PC-9 (cell line): Measurements from ENCODE around the gene RIN1. TPM values are rescaled to one million over a fixed set of nuclear protein-coding genes. Genes with fewer than 3 reads are reported as not detected.

ENCODE experiments used
- BruUV-seq: library from RNA; stranded (reverse); fragments of 400-500 nt; replicated peaks from 2 replicates; lab custom pipeline; 2021; lab: Mats Ljungman, UMichigan
- CTCF ChIA-PET: fragments of 300-600 bp; sonication (Branson Sonifier 250); formaldehyde crosslinking; loops from one replicate; lab custom pipeline; 2022; ENCODE audit warnings: antibody characterized with exemption; lab: Charles Lee
- POLR2A ChIA-PET: fragments of 300-600 bp; sonication (Branson Sonifier 250); formaldehyde crosslinking; loops from one replicate; lab custom pipeline; 2022; ENCODE audit warnings: antibody characterized with exemption; ENCODE audit not compliant: unreplicated experiment; lab: Charles Lee
- DNase-seq, 2 experiments: peaks; one replicate each; pipeline versions ENCODE4 v3.0.0 to v3.0.0-alpha.2; 2015 to 2022; ENCODE audit warnings: mixed read lengths in 1 of 2
- H2AFZ ChIP-seq: fragments of 200-600 bp; sonication (generic); 2 replicates; pipeline ENCODE4 v1.8.1; 2017; ENCODE audit warnings: antibody characterized with exemption
- H3F3A ChIP-seq: fragments of 200-600 bp; sonication (generic); 2 replicates; pipeline ENCODE4 v1.8.1; 2017; ENCODE audit warnings: antibody characterized with exemption, mild to moderate bottlenecking, low read depth; ENCODE audit not compliant: insufficient read depth
- H3K27ac ChIP-seq: fragments of 200-600 bp; sonication (generic); 2 replicates; pipeline ENCODE4 v1.6.1; 2016; ENCODE audit warnings: mixed run types
- H3K27me3 ChIP-seq: fragments of 200-600 bp; sonication (generic); 2 replicates; pipeline ENCODE4 v1.6.1; 2016; ENCODE audit warnings: low read depth, mixed run types; ENCODE audit not compliant: insufficient read depth
- H3K36me3 ChIP-seq: fragments of 200-600 bp; sonication (generic); 2 replicates; pipeline ENCODE4 v1.6.1; 2016; ENCODE audit warnings: low read depth, mixed run types
- H3K4me1 ChIP-seq: fragments of 200-600 bp; sonication (generic); replicated peaks from 2 replicates; pipeline ENCODE4 v1.6.1; 2016; ENCODE audit warnings: mixed run types; ENCODE audit not compliant: insufficient read depth
- H3K4me2 ChIP-seq: fragments of 200-600 bp; sonication (generic); 2 replicates; pipeline ENCODE4 v1.6.1; 2017; ENCODE audit warnings: mixed run types
- H3K4me3 ChIP-seq: fragments of 200-600 bp; sonication (generic); 2 replicates; pipeline ENCODE4 v1.6.1; 2016; ENCODE audit warnings: mixed run types
- H3K79me2 ChIP-seq: fragments of 200-600 bp; sonication (generic); 2 replicates; pipeline ENCODE4 v1.6.1; 2017; ENCODE audit warnings: low read depth, mixed run types
- H3K9me2 ChIP-seq: fragments of 200-600 bp; sonication (generic); 2 replicates; pipeline ENCODE4 v1.8.1; 2017; ENCODE audit warnings: mild to moderate bottlenecking; ENCODE audit not compliant: insufficient read depth
- H3K9me3 ChIP-seq: fragments of 200-600 bp; sonication (generic); 2 replicates; pipeline ENCODE4 v1.8.1; 2016; ENCODE audit warnings: low read depth; ENCODE audit not compliant: insufficient read depth
- H4K20me1 ChIP-seq: fragments of 200-600 bp; sonication (generic); 2 replicates; pipeline ENCODE4 v1.8.1; 2017; ENCODE audit not compliant: insufficient read depth
- CTCF ChIP-seq: fragments of 200-600 bp; sonication (generic); conservative IDR thresholded peaks from 2 replicates; pipeline ENCODE4 v1.6.1; 2017; ENCODE audit warnings: mixed run types, antibody characterized with exemption, mild to moderate bottlenecking, moderate library complexity
- EZH2 ChIP-seq: fragments of 200-600 bp; sonication (generic); IDR thresholded peaks from 2 replicates; pipeline ENCODE4 v1.8.0; 2017; ENCODE audit warnings: antibody characterized with exemption, low read depth
- intact Hi-C: fragments of 100-400 bp; cut with micrococcal nuclease; formaldehyde crosslinking; loops from one replicate; pipeline ENCODE4 v1.10.0; 2022; ENCODE audit not compliant: unreplicated experiment
- total RNA-seq: library from RNA; stranded (reverse); gene quantifications from 2 replicates; pipeline ENCODE4 v1.2.3, GENCODE V29; 2021

RIN1 gene
- total RNA-seq, 1 experiment from 2014 or later = 15.5 TPM

- Histone ChIP-seq H2AFZ (peak overlapping the region; percentile 74), H3K27ac (peak overlapping the region; percentile 65), H3K4me3 (peak overlapping the region; percentile 79), H3K9me2 (no peaks in the 10 kb centered on the region), H3K79me2 (peaks cover 8% of the 10 kb centered on the region; the same call in 1 of the 2 replicates), H3K9me3 (no peaks in the 10 kb centered on the region), H3K4me1 (peaks cover 16% of the 10 kb centered on the region), H3K36me3 (no peaks in the 10 kb centered on the region), H4K20me1 (peaks cover 8% of the 10 kb centered on the region), H3K4me2 (peak overlapping the region; percentile 82), H3F3A (peaks cover 17% of the 10 kb centered on the region; the same call in 1 of the 2 replicates), H3K27me3 (no peaks in the 10 kb centered on the region)
- ChIA-PET POLR2A (interaction anchor here (0.6 to 2.0 kb wide), 5 partner anchors 11 to 720 kb away, joined by 3 to 46 read pairs (median 5); no protein-coding TSS in a partner anchor), CTCF (interaction anchor here (0.6 to 2.8 kb wide), 7 partner anchors 10 to 118 kb away, joined by 3 to 30 read pairs (median 3); partner anchors contain the start of genes MRPL11 and YIF1A)
- TF ChIP-seq CTCF (no peak), EZH2 (no peak)
- peak; percentile 49 to 63 for DNase-seq
- intact Hi-C loops = loop anchor here (1.0 to 2.0 kb wide), 3 partner anchors 23 to 113 kb away; partner anchors contain the start of gene YIF1A
- BruUV-seq = no TSS peak
Observed at GRCh38 chr11:66335531-66336233, 552 bp downstream of the RIN1 start.

- Histone ChIP-seq H3K4me3 (peak overlapping the region; percentile 79), H3K9me3 (no peaks in the 10 kb centered on the region), H3K79me2 (peaks cover 8% of the 10 kb centered on the region; the same call in 1 of the 2 replicates), H3K27me3 (no peaks in the 10 kb centered on the region), H3K27ac (no peak overlapping the region), H3K9me2 (no peaks in the 10 kb centered on the region), H3K4me2 (peak overlapping the region; percentile 82), H3F3A (peaks cover 26% of the 10 kb centered on the region; the same call in 1 of the 2 replicates), H2AFZ (no peak overlapping the region), H3K4me1 (peaks cover 16% of the 10 kb centered on the region), H3K36me3 (no peaks in the 10 kb centered on the region), H4K20me1 (peaks cover 8% of the 10 kb centered on the region)
- DNase-seq = no peak
- POLR2A ChIA-PET = interaction anchor here (0.6 to 2.0 kb wide), 2 partner anchors 22 to 692 kb away, joined by 8 to 46 read pairs; no protein-coding TSS in a partner anchor
- CTCF ChIA-PET = interaction anchor here (1.0 to 2.8 kb wide), 5 partner anchors 9 to 117 kb away, joined by 3 to 30 read pairs (median 3); no protein-coding TSS in a partner anchor
- BruUV-seq = no TSS peak
- no peak for TF ChIP-seq CTCF
- TF ChIP-seq EZH2 = no peak
- intact Hi-C loops = no loop called here
Observed at GRCh38 chr11:66334605-66335442, 1.4 kb downstream of the RIN1 start.
